SW 1271 (cell line): ENCODE data around the gene SRRD.

Experiments
- DNase-seq, 2 experiments: peaks; one replicate each; lab custom pipeline; 2025; lab: John Stamatoyannopoulos, UW

The SRRD gene

GRCh38 chr22:26483043-26483438 is 636 bp upstream of the SRRD start:
- no peak for DNase-seq

GRCh38 chr22:26484360-26484706 is 656 bp downstream of the SRRD start:
- no peak for DNase-seq

GRCh38 chr22:26485013-26485412 is 1.3 kb downstream of the SRRD start:
- DNase-seq, result no peak

DNA sequence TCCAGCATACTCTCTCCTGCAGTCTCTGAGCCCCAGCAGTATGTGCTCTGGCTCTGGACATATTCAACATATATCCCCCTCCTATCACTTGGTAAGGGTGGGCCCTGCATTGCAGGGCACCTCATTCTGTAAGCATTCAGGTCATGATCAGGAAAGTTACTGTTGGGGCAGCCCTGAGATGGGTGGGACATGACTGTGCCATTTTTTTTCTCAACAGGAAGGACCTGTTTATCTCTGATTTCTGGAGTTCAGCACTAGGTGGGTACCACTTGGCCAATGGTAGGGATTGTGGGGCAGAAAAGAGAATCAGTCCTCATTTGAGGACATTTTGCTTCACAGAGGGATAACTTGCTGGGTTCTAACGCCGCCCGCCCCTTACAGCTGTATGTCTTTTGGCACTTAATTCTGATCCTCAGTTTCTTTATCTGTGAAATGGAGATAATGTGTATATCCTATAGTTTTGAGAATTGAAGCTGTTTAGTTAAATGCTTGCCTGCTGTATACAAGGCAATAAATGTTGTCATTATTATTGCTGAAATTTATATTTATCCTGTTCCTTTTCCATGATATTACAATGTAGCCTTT is 2.2 kb downstream of the SRRD start:
- no peak for DNase-seq

DNA sequence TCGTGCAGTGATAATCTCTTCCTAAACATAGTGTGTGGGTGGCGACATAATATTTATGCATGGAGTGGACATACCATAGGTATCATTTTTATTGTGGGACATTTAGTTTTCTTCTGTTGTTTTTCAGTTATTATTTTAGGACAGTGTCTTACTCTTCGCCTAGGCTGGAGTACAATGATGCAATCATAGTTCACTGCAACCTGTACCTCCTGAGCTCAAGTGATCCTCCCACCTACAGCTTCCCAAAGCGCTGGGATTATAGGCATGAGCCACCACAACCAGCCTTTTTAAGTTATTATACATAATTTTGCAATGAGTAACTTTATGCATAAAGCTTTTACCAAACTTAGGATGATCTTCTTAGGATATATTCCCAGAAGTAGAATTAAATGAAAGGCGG is 2.7 kb downstream of the SRRD start:
- no peak for DNase-seq

- DNase-seq, result no peak
Measured at GRCh38 chr22:26487996-26488395, 4.3 kb downstream of the SRRD start.

DNA sequence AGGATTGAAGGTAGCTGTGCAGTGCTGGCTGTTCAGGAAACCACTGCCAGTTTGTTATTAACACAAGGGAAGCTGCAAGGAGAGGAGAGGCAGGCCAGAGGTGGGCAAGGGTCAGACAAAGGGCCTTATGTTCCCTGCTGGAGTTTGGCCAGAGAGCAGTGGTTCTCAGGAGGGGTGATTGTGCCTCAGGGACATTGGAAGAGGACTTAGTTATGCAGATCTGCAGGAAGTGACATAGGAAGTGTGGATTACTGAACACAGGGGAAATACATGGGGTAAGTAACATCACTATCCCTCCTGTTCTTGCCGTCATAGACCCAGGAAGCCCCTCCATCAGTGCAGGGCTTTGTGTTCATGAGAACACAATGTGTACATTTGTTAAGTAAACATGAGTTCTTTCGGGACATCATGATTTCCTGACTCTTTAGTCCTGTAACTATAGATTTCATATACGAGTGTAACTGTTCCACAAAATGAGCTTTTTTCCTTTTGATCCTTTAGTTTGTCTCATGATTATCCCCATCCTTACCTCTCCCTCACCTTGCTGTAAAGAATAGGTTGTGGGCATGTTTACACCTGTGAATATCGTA is 5.9 kb downstream of the SRRD start:
- no peak for DNase-seq

- no peak for DNase-seq
Measured at GRCh38 chr22:26492220-26492619, 8.5 kb downstream of the SRRD start.

DNA sequence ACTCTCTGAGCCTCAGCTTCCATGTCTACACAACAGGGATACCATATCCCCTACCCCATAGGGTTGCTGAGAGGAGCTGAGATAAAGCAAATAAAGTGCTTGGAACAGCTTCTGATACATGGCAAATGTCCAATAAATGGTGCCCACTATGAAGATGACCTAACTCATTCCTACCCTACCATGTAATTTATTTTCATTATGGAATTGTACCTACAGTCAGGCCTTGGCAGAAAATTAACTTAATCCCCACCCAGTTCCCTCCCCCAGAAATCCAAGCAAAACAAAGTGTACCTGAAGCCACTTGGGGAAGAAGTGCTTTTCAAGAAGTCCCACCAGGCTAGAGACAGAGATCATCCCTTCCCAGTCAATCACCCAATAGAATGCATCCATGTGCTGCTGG is 10.8 kb downstream of the SRRD start:
- DNase-seq, result no peak

DNA sequence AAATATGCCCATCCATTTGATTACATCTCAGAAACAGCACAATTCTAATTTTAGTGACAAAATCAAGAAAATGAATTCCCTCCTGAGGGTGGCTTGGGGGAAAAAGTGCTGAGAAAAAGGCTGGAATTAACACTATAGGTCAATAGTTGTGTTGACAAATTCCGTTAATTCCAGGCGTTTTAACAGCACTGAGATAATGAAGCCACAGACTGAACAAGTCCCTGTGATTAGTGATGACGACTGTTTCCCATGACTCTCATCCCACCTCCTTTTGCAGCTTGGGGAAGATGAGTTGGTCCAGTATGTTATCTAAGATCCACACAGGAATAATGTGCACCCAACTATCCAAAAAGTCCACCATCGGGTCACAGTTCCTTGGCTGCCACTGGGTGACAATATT is 12.8 kb downstream of the SRRD start:
- DNase-seq, result no peak

GRCh38 chr22:26499188-26499703 is 15.6 kb downstream of the SRRD start:
- DNase-seq, result no peak

DNA sequence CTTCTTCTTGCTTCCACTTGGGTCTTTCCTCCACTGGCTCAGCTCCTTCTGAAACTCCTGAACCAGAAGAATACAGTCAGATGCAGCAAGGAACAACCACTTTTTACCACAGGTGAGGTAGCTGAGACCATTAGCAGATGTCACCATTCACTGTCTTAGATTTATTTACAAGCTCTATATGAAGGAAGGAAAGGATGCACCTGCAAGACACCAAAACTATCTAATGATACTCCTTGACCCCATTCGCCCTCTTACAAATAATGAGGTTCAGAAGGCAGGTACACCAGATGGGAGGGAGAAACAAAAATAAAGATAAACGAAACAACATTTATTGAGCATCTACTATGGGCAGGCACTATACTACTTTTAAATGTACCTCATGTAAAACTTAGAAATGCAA is 18.3 kb downstream of the SRRD start:
- no peak for DNase-seq

GRCh38 chr22:26502688-26503561 is 19.2 kb downstream of the SRRD start:
- DNase-seq, result peak in 1 of 2 experiments; percentile 32

DNA sequence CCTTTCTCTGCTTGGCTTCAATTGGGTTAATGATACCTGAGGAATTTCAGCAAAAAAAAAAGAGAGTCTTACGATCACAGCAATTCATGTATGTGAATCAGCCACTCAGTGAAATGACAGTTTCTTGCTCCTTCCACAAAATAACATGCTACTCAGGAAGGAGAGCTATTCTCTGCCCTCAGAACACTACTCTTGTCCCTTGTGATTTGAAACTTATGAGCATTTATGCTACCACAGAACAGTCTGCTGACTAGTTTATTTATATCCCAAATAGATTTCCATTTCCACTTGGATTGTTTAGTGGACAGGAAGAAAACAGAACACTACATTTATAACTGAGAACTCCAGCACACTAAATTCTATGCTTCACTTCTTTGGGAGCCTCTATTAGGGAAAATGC is 20.1 kb downstream of the SRRD start:
- no peak for DNase-seq

- DNase-seq, result no peak
Measured at GRCh38 chr22:26508148-26508547, 24.5 kb downstream of the SRRD start.

GRCh38 chr22:26512149-26512793 is 28.6 kb downstream of the SRRD start, which contains the start of gene TFIP11:
TSS of gene TFIP11 (minus strand) at chr22:26512473. CDS start at chr22:26510272, 2,201 bp downstream.
- peak; percentile 64 to 74 for DNase-seq

- no peak for DNase-seq
Measured at GRCh38 chr22:26513838-26514237, 30.2 kb downstream of the SRRD start.

DNA sequence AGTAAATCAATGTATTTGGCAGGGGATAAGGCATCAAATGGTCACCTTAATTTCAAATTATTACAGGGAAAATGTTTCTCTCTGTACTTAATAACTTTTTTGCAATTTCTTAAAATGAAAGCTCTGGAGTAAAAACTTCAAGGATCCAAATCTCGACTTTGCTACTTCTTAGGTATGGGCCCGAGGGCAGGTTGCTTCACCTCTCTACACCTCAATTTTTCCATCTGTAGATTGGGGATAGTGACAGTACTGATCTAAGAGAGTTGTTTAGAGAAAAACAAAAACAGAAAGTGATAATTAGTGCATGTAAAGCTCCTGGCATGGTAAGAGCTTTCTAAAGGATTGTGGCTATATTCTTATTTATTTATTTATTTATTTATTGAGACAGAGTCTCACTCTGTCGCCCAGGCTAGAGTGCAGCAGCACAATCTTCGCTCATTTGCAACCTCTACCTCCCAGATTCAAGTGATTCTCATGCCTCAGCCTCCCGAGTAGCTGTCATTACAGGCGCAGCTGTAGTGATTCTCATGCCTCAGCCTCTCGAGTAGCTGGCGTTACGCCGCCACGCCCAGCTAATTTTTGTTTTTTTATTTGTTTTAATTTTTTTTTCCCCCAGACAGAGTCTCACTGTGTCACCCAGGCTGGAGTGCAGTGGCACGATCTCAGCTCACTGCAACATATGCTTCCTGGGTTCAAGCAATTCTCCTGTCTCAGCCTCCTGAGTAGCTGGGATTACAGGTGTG is 30.9 kb downstream of the SRRD start:
- no peak for DNase-seq

- DNase-seq, result no peak
Measured at GRCh38 chr22:26515931-26516330, 32.3 kb downstream of the SRRD start.

GRCh38 chr22:26516503-26516902 is 32.8 kb downstream of the SRRD start:
- no peak for DNase-seq

GRCh38 chr22:26517429-26517828 is 33.8 kb downstream of the SRRD start:
- DNase-seq, result no peak

DNA sequence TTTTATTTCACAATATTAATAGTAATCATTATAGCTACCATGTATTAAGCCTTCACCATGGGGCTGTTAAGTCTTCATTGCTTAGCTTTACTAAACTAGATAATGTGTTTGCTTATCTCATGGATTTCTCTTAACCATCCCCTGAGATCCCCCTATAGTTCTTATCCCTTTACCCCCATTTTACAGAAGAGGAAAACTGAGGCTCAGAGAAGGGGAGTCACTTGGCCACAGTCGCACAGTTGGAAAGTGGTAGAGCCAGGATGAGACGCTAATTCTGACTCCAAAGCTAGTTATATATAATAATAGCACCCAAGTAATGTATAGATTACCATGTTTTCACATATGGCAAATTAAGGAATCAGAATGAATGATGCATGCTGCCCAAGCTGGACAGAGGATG is 38.3 kb downstream of the SRRD start:
- no peak for DNase-seq
